ENCODE results near the gene AKAP7. TPM values are rescaled to one million over a fixed set of nuclear protein-coding genes. Genes with fewer than 3 reads are reported as not detected.

Gene AKAP7
- polyA plus RNA-seq, 1 donor (not counting 4 experiments of a cell fraction or from before 2014, with no cell fraction given), result 1.7 TPM

- Histone ChIP-seq H3K9me3 (ENCODE audit: control insufficient read depth, low read depth, low read length) (no peaks in the 10 kb centered on the region), H3K9ac (ENCODE audit: control insufficient read depth, extremely low read depth, insufficient read depth, low read length) (no peak overlapping the region), H3K9me1 (ENCODE audit: control insufficient read depth, extremely low read depth, insufficient read depth, low read length) (no peaks in the 10 kb centered on the region), H3K79me2 (ENCODE audit: control insufficient read depth, insufficient read depth, low read length) (no peaks in the 10 kb centered on the region), H2AFZ (ENCODE audit: control insufficient read depth, low read length) (no peak overlapping the region), H3K27me3 (ENCODE audit: control insufficient read depth, extremely low read depth, insufficient read depth, low read length) (no peaks in the 10 kb centered on the region), H3K27ac (ENCODE audit: control insufficient read depth, insufficient read depth, low read length) (no peak overlapping the region), H3K36me3 (ENCODE audit: control insufficient read depth in 2 of 2, extremely low read depth in 1 of 2, insufficient read depth in 2 of 2, low read length in 2 of 2) (no peaks in the 10 kb centered on the region), H3K4me3 (ENCODE audit: control insufficient read depth in 2 of 3, extremely low read depth in 1 of 3, insufficient read depth in 2 of 3, low read depth in 1 of 3, low read length in 3 of 3) (no peak overlapping the region), H3K4me2 (ENCODE audit: control insufficient read depth, extremely low read depth, insufficient read depth, low read depth, low read length) (no peak overlapping the region), H3K4me1 (ENCODE audit: control insufficient read depth, extremely low read depth, insufficient read depth, low read length) (no peaks in the 10 kb centered on the region), H4K20me1 (ENCODE audit: control insufficient read depth, extremely low read depth, insufficient read depth, low read length) (no peaks in the 10 kb centered on the region)
- TF ChIP-seq CTCF (optimal IDR thresholded peaks at IDR 0.05 in 1 of 3, IDR thresholded peaks at IDR 0.05 in 1 of 3, conservative IDR thresholded peaks at IDR 0.05 in 1 of 3; ENCODE audit: extremely low read depth in 1 of 3, insufficient read depth in 2 of 3, low read length in 3 of 3), result no peak
- no peak for TF ChIP-seq EZH2 (IDR thresholded peaks at IDR 0.05; ENCODE audit: low read length)
- no peak for DNase-seq (ENCODE audit: low read depth, low spot score)
- no peak for FAIRE-seq
- dilution Hi-C loops (cut with MboI; ENCODE audit: extremely low pct_ligation_motif_present, low sequenced_read_pairs), result no loop called here
Observed at GRCh38 chr6:131139599-131139998, 4.3 kb downstream of the AKAP7 start.

- no peak overlapping the region for H3K27ac ChIP-seq (ENCODE audit: control insufficient read depth, insufficient read depth, low read length)
- H3K27me3 ChIP-seq (ENCODE audit: control insufficient read depth, extremely low read depth, insufficient read depth, low read length), result no peaks in the 10 kb centered on the region
- FAIRE-seq (no peak), DNase-seq (ENCODE audit: low read depth, low spot score) (no peak)
- dilution Hi-C loops (cut with MboI; ENCODE audit: extremely low pct_ligation_motif_present, low sequenced_read_pairs), result no loop called here
- no peaks in the 10 kb centered on the region for H3K9me1 ChIP-seq (ENCODE audit: control insufficient read depth, extremely low read depth, insufficient read depth, low read length)
- no peaks in the 10 kb centered on the region for H3K9me3 ChIP-seq (ENCODE audit: control insufficient read depth, low read depth, low read length)
- no peak overlapping the region for H2AFZ ChIP-seq (ENCODE audit: control insufficient read depth, low read length)
- H3K4me3 ChIP-seq (ENCODE audit: control insufficient read depth in 2 of 3, extremely low read depth in 1 of 3, insufficient read depth in 2 of 3, low read depth in 1 of 3, low read length in 3 of 3), result no peak overlapping the region
- no peaks in the 10 kb centered on the region for H4K20me1 ChIP-seq (ENCODE audit: control insufficient read depth, extremely low read depth, insufficient read depth, low read length)
- H3K4me2 ChIP-seq (ENCODE audit: control insufficient read depth, extremely low read depth, insufficient read depth, low read depth, low read length), result no peak overlapping the region
- no peaks in the 10 kb centered on the region for H3K36me3 ChIP-seq (ENCODE audit: control insufficient read depth in 2 of 2, extremely low read depth in 1 of 2, insufficient read depth in 2 of 2, low read length in 2 of 2)
- no peaks in the 10 kb centered on the region for H3K4me1 ChIP-seq (ENCODE audit: control insufficient read depth, extremely low read depth, insufficient read depth, low read length)
- no peak overlapping the region for H3K9ac ChIP-seq (ENCODE audit: control insufficient read depth, extremely low read depth, insufficient read depth, low read length)
- TF ChIP-seq CTCF (optimal IDR thresholded peaks at IDR 0.05 in 1 of 3, IDR thresholded peaks at IDR 0.05 in 1 of 3, conservative IDR thresholded peaks at IDR 0.05 in 1 of 3; ENCODE audit: extremely low read depth in 1 of 3, insufficient read depth in 2 of 3, low read length in 3 of 3) (no peak), EZH2 (IDR thresholded peaks at IDR 0.05; ENCODE audit: low read length) (no peak)
- H3K79me2 ChIP-seq (ENCODE audit: control insufficient read depth, insufficient read depth, low read length), result no peaks in the 10 kb centered on the region
Observed at GRCh38 chr6:131143319-131143718, 8.1 kb downstream of the AKAP7 start.
